GM21447 (cell line): ENCODE results near the gene KLF15.

ENCODE experiments used
- ATAC-seq: cut with Tn5 transposase; IDR thresholded peaks from one replicate; pipeline ENCODE4 v1.9.1; 2021; ENCODE audit not compliant: unreplicated experiment

The KLF15 gene

GRCh38 chr3:126307591-126308393, 49.4 kb downstream of the KLF15 start:
- no peak for ATAC-seq

DNA sequence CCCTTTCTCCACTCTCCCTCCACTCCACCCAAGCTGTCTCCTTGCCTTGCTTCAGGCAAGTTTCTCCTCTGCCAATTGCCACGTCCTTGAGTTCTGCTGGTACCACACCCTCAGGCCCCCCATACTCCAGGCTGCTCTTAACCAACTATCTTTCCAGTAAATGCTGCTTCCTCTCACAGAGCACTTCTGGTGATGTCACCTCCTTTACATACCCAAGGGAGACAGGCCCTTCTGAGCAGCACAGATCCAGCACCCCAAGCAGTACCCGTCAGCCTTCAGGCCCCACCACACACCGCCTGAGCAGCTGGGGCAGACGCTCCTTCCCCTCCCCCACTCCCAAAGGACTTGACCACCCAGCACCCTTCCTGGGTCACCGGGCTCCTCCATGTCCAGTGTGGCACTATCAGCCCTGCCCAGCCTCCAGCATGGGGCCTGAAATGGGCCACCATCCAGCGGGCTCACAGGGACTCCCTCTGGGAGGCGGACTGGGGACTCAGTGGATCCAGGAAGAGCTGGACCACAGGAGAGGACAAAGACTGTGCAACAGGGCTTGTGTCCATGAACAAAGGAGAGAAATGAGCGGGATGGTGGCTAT, 50.2 kb downstream of the KLF15 start:
- ATAC-seq: no peak

- ATAC-seq: no peak
Measured at GRCh38 chr3:126306397-126306796, 50.8 kb downstream of the KLF15 start.

DNA sequence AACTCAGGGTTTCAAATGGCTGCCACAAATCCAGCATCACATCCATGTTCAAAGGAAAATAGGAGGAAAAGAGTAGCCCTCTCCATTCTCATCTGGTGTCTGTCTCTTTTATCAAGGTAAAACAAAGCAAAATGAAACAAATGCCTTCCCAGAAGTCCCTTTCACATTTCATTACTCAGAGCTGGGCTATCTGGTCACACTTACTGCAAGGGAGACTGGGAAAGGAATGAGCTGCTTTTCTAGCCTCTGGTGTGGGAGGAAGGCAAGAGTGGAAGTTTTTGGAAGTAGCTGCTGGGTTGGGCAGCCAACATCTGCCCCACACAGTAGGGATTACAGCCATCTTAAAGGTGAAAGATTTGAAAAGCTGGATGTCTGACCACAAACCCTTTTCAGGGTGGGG, 51.8 kb downstream of the KLF15 start:
- no peak for ATAC-seq

- ATAC-seq: no peak
Measured at GRCh38 chr3:126304704-126305103, 52.5 kb downstream of the KLF15 start.

GRCh38 chr3:126304291-126304690, 52.9 kb downstream of the KLF15 start:
- no peak for ATAC-seq

GRCh38 chr3:126303272-126303671, 53.9 kb downstream of the KLF15 start:
- ATAC-seq: no peak

GRCh38 chr3:126300761-126301481, 56.3 kb downstream of the KLF15 start:
- ATAC-seq: no peak

DNA sequence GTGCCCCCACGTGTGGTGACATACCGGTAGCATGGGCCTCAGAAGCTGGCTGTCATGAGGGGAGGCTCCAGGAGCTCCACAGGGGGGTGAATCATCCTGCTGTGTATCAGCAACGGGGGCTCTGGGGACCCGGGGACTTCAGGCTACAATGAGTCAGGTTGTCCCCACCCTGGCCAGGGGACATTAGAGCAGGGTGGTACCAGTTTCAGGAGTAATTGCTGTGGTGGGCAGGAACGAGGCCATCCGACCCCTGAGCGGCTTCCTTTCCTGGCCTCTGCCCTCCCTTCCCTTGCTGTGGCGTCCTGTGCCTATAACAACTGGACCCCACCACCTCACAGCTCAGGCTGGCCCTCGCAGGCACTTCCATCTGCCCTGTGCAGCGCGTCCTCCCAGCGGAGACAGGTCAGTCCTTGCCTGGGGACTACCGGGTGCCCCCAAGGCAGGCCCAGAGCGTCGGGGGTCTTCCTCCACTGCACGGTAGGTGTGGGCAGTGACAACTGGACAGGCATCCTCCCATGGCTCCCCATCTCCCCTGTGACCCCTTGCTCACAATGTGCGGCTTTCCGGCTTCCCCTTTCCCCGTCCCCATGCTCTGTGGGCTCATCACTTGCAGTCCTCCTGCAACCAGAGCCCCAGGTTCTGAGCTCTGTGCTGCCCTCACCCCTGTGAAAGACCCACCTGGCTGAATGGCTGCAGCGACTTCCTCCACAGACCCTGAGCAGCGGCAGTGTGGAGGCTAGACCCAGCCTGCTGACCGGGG, 57.0 kb downstream of the KLF15 start:
- no peak for ATAC-seq

- no peak for ATAC-seq
Measured at GRCh38 chr3:126295407-126295939, 61.7 kb downstream of the KLF15 start.

DNA sequence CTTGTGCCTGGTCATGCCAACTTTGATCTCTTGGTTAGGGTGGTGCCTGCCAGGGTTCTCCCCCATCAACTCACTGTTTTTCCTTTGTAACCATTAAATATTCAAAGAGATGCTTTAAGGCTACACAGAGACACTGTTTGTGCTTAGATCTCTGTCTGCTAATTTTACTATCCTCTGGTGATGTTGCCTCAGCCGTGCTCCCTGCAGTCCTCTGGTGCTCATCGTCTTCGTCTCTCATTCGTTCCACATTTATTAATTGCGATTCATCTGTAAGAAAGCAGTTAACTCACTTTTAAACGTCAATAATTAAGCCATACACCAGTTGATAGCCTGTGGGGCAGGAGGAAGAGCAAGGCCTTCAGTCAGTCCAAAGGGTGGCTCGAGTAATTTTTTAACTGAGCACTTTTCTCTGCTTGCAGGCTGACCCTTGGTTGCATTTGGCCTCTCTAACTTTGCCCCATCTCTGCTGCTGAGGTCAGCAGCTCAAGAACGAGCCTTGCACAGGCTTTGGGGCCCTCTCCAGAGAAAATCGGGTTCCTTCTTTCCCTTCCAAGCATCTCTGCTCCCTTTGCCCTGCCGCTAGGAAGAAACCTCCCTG, 62.9 kb downstream of the KLF15 start:
- ATAC-seq: no peak

DNA sequence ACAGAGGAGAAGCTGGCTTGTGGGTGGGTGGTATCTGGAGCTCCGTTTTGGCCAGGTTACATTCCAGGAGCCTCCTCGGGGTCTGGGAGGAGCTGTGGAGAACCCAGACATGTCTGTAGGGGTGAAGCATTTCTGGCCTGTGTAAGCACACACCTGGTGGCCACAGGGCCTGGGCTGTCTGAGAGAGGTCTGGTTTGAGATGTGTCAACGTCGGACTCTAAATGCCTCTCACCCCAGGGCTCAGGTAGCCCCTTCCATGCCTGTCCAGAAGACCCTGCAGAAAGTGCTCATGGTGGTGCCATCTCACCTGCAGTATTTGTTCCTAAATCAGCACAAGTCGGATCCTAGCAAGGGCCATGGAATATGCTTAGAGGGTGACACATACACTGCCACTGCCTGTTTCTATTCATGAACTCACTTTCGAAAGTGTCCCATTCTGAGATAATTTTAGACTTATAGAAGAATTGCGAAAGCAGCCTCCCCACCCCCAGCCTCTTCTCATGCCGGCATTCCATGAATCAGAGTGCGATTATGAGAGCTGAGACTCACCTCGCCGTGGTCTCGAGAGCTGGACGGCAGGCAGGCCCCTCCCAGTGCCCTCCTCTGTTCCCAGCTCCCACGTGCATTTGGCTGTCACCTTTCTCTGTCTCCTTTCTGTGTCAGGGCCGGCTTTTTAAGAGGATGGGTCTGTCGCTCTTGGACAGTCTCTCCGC, 63.7 kb downstream of the KLF15 start:
- ATAC-seq: no peak
